HG02973 (cell line): ENCODE measurements around the gene B4GALNT1.
"Not testable (repeated sequence)": the region's sequence is repeated elsewhere in the genome, so short reads cannot be mapped to it uniquely, and the experiment has no call there.

Experiments
- ATAC-seq: cut with Tn5 transposase; IDR thresholded peaks from one replicate; pipeline ENCODE4 v1.9.1; 2021; ENCODE audit warnings: moderate library complexity; ENCODE audit not compliant: unreplicated experiment

Gene B4GALNT1

GRCh38 chr12:57632958-57633840 is at the start of gene B4GALNT1:
Gene B4GALNT1 (minus strand): TSS chr12:57633201. CDS start chr12:57632132, 1,069 bp downstream.
- ATAC-seq, result peak; percentile 77

- no peak for ATAC-seq
Measured at GRCh38 chr12:57679697-57680096, 46.7 kb upstream of the B4GALNT1 start.

- ATAC-seq, result not testable (repeated sequence)
Measured at GRCh38 chr12:57677947-57678346, 44.9 kb upstream of the B4GALNT1 start.

GRCh38 chr12:57674691-57675090 is 41.7 kb upstream of the B4GALNT1 start:
- ATAC-seq, result no peak

- ATAC-seq, result no peak
Measured at GRCh38 chr12:57672801-57673200, 39.8 kb upstream of the B4GALNT1 start.

GRCh38 chr12:57671811-57672210 is 38.8 kb upstream of the B4GALNT1 start:
- not testable (repeated sequence) for ATAC-seq

- ATAC-seq, result not testable (repeated sequence)
Measured at GRCh38 chr12:57669691-57670090, 36.7 kb upstream of the B4GALNT1 start.

- no peak for ATAC-seq
Measured at GRCh38 chr12:57666897-57667296, 33.9 kb upstream of the B4GALNT1 start.

GRCh38 chr12:57665066-57665820 is 32.2 kb upstream of the B4GALNT1 start:
- ATAC-seq, result not testable (repeated sequence)

- no peak for ATAC-seq
Measured at GRCh38 chr12:57661376-57661775, 28.4 kb upstream of the B4GALNT1 start.

GRCh38 chr12:57658890-57659289 is 25.9 kb upstream of the B4GALNT1 start:
- ATAC-seq, result no peak

GRCh38 chr12:57657744-57658143 is 24.7 kb upstream of the B4GALNT1 start:
- no peak for ATAC-seq

GRCh38 chr12:57656408-57656807 is 23.4 kb upstream of the B4GALNT1 start:
- not testable (repeated sequence) for ATAC-seq

- ATAC-seq, result no peak
Measured at GRCh38 chr12:57655541-57656240, 22.7 kb upstream of the B4GALNT1 start.

GRCh38 chr12:57654042-57654441 is 21.0 kb upstream of the B4GALNT1 start:
- ATAC-seq, result no peak

- not testable (repeated sequence) for ATAC-seq
Measured at GRCh38 chr12:57646659-57647049, 13.7 kb upstream of the B4GALNT1 start.

- not testable (repeated sequence) for ATAC-seq
Measured at GRCh38 chr12:57645990-57646658, 13.1 kb upstream of the B4GALNT1 start.

GRCh38 chr12:57641699-57642442 is 8.9 kb upstream of the B4GALNT1 start:
- ATAC-seq, result no peak

- ATAC-seq, result no peak
Measured at GRCh38 chr12:57640175-57641042, 7.4 kb upstream of the B4GALNT1 start.
